ENCODE results near the gene RAX2.

Gene RAX2

DNA sequence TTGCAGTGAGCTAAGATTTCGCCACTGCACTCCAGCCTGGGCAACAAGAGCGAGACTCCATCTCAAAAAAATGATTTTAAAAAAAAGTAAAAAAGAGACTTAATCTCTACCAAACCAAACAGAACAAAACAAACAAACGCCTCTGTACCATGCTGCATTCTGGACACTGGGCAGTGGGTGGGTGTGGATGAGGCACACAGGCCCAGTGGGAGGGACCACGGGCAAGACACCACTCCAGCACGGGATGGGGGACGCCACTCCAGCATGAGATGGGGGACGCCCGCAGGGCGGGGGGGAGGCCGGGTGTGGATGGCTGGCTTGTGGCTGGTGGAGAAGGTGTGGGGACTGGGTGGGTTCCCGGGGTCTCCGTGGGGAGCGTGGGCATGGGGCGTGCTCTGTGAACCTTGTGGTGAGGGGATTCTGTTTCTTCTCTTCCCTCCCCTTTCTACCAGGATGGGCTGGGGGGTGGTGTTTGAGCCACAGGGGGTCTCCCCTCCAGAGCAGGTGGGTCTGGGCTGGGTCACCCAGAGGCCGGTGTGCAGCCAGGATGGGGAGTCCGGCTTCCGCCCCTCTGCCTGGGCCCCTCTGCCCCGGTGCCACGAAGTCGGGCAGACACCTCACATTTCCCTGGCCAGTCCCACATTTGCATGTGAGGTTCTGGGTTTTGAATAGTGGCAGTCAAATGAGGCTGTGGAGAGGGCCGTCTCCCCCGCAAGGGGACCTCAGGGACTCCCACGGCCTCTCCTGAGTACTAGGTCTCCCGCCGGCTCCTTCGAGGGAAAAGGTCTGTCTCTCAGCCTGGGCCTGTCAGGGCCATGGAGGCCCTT, 38.1 kb upstream of the RAX2 start:
- H3K9me3 ChIP-seq (ENCODE audit: insufficient read depth, low read depth, low read length), result no peaks in the 10 kb centered on the region; the same call in 1 of the 2 replicates
- no peak overlapping the region for H3K27ac ChIP-seq (ENCODE audit: low read length)
- no peak overlapping the region for H3K9ac ChIP-seq (ENCODE audit: low read depth, low read length)
- H3K36me3 ChIP-seq (ENCODE audit: insufficient read depth, low read depth, low read length), result no peaks in the 10 kb centered on the region
- H3K4me1 ChIP-seq (ENCODE audit: insufficient read depth, low read length), result no peaks in the 10 kb centered on the region
- H3K4me3 ChIP-seq (ENCODE audit: low read length), result no peak overlapping the region
- H3K27me3 ChIP-seq (ENCODE audit: insufficient read depth, low read length), result no peaks in the 10 kb centered on the region

DNA sequence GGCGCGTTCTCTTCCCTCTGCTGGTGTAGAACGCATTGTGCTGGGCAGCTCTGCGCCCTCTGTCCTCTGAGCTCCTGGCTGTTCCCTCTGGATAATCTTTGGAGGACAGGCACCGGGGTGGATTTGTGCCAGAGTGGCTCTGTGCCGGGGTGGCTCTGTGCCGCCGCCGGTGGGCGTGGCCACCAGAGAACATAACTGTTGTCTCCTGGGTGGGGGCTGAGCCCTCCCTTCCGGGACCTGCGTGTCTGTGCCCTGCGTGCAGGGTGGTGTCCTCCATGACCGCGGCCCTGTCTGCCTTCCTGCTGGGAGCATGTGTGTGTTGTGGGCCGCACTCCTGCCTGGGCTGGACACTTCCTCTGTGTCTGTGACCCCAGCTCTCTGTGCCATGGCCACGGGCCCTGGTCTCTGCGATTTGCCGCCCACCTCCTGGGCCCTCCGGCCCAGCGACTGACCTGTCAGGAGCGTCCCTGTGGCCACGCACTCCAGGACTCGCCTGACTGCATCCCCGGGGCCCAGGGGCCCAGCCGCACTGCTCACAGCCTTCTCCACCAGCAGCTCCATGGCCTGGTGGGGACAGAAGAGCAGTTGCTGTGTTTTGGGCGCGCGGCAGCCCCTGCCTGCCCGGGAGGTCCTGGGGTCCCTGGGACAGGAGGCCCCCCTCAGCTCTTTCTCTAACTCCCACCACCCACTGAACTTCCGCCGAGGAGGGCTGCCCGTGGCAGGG, 36.6 kb upstream of the RAX2 start:
- Histone ChIP-seq H3K4me3 (ENCODE audit: low read length) (no peak overlapping the region), H3K27me3 (ENCODE audit: insufficient read depth, low read length) (no peaks in the 10 kb centered on the region), H3K27ac (ENCODE audit: low read length) (no peak overlapping the region), H3K36me3 (ENCODE audit: insufficient read depth, low read depth, low read length) (no peaks in the 10 kb centered on the region), H3K4me1 (ENCODE audit: insufficient read depth, low read length) (no peaks in the 10 kb centered on the region), H3K9me3 (ENCODE audit: insufficient read depth, low read depth, low read length) (no peaks in the 10 kb centered on the region; the same call in 1 of the 2 replicates), H3K9ac (ENCODE audit: low read depth, low read length) (no peak overlapping the region)

DNA sequence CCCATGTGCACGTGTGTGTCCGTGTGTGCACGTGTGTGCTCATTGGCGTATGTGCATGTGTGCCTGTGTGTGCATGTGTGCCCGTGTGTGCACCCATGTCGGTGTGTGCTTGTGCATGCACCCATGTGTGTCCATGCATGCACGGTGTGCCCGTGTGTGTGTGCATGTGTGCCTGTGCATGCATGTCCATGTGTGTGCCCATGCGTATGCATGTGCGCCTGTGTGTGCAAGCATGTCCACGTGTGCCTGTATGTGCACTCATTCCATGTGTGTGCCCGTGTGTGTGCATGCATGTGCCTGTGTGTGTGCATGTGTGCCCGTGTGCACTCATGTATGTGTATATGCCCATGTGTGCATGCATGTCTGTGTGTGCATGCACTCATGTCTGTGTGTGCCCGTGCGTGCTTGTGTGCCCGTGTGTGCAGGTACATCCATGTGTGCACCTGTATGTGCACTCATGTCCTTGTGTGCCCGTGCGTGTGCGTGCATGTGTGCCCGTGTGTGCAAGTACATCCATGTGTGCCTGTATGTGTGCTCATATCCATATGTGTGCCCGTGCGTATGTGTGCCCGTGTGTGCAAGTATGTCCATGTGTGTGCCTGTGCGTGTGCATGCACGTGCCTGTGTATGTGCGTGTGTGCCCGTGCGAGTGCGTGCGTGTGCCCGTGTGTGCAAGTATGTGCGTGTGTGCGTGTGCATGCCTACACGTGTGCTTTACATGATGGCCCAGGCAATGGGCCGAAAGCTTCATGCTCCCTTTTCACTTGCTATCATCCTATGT, 35.7 kb upstream of the RAX2 start:
- no peak overlapping the region for H3K27ac ChIP-seq (ENCODE audit: low read length)
- H3K27me3 ChIP-seq (ENCODE audit: insufficient read depth, low read length), result peaks cover 4% of the 10 kb centered on the region; the same call in 1 of the 2 replicates
- H3K36me3 ChIP-seq (ENCODE audit: insufficient read depth, low read depth, low read length), result no peaks in the 10 kb centered on the region
- no peaks in the 10 kb centered on the region; the same call in 1 of the 2 replicates for H3K9me3 ChIP-seq (ENCODE audit: insufficient read depth, low read depth, low read length)
- no peaks in the 10 kb centered on the region for H3K4me1 ChIP-seq (ENCODE audit: insufficient read depth, low read length)
- no peak overlapping the region for H3K9ac ChIP-seq (ENCODE audit: low read depth, low read length)
- no peak overlapping the region for H3K4me3 ChIP-seq (ENCODE audit: low read length)

DNA sequence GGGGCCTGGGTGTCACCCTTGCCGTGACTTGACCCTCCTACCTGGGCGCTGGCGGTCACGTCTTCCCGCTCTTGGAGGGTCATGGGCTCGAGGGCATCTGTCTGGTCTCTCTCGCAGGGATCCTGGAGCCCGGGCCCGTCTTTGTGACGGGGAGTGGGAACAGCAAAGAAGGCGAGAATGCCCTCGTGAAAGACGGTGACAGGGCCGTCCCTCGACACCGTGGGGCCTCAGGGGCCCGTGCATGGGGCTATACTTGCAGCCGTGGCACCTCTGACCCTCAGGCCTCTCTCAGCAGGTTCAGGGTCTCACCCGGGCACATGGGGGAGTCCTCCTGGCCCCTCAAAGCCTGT, 35.1 kb upstream of the RAX2 start:
- Histone ChIP-seq H3K9ac (ENCODE audit: low read depth, low read length) (no peak overlapping the region), H3K27me3 (ENCODE audit: insufficient read depth, low read length) (peaks cover 10% of the 10 kb centered on the region), H3K4me1 (ENCODE audit: insufficient read depth, low read length) (no peaks in the 10 kb centered on the region), H3K36me3 (ENCODE audit: insufficient read depth, low read depth, low read length) (no peaks in the 10 kb centered on the region), H3K27ac (ENCODE audit: low read length) (no peak overlapping the region), H3K4me3 (ENCODE audit: low read length) (no peak overlapping the region), H3K9me3 (ENCODE audit: insufficient read depth, low read depth, low read length) (no peaks in the 10 kb centered on the region; the same call in 1 of the 2 replicates)

DNA sequence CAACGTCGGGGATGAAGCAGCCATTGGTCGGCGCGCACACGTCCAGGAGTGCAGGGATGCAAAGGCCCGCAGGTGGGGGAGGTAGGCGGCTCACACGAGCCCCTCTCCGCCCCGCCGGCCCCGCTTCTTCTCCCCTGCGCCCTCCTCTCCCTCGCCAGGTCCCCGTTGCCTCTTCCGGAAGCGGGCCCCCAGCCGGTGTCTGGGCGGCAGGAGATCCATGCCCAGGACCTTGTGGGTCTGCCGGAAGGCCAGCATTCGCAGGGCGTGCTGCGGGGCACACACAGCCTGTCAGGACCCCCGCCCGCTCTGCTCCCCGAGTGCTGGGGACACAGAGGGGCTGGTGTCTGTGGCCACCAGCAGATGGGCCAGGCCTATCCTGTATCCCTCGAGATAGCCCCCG, 33.8 kb upstream of the RAX2 start:
- Histone ChIP-seq H3K36me3 (ENCODE audit: insufficient read depth, low read depth, low read length) (no peaks in the 10 kb centered on the region), H3K4me3 (ENCODE audit: low read length) (no peak overlapping the region), H3K9ac (ENCODE audit: low read depth, low read length) (no peak overlapping the region), H3K9me3 (ENCODE audit: insufficient read depth, low read depth, low read length) (no peaks in the 10 kb centered on the region; the same call in 1 of the 2 replicates), H3K4me1 (ENCODE audit: insufficient read depth, low read length) (no peaks in the 10 kb centered on the region), H3K27me3 (ENCODE audit: insufficient read depth, low read length) (peaks cover 23% of the 10 kb centered on the region), H3K27ac (ENCODE audit: low read length) (no peak overlapping the region)

DNA sequence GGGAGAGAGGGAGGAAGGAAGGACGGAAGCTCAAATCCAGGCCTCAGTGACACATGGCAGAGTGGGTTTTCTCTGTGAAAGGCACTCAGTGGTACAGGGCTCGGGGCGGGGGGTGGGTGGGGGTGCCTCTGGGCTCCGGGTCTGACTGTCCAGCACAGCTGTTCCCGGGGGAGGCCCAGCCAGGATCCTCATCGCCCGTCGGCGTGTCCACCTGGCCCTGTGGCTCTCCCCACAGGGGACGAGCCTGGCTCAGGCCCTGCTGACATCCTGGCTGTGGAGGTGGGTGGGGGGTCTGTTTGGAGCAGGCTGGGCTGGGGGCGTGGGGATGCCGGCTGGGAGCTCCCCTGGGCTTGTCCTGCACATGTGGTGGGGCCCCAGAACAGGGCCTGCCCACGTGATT, 32.4 kb upstream of the RAX2 start:
- Histone ChIP-seq H3K9ac (ENCODE audit: low read depth, low read length) (no peak overlapping the region), H3K36me3 (ENCODE audit: insufficient read depth, low read depth, low read length) (no peaks in the 10 kb centered on the region), H3K4me3 (ENCODE audit: low read length) (no peak overlapping the region), H3K27me3 (ENCODE audit: insufficient read depth, low read length) (peaks cover 33% of the 10 kb centered on the region), H3K27ac (ENCODE audit: low read length) (no peak overlapping the region), H3K9me3 (ENCODE audit: insufficient read depth, low read depth, low read length) (no peaks in the 10 kb centered on the region; the same call in 1 of the 2 replicates), H3K4me1 (ENCODE audit: insufficient read depth, low read length) (no peaks in the 10 kb centered on the region)

DNA sequence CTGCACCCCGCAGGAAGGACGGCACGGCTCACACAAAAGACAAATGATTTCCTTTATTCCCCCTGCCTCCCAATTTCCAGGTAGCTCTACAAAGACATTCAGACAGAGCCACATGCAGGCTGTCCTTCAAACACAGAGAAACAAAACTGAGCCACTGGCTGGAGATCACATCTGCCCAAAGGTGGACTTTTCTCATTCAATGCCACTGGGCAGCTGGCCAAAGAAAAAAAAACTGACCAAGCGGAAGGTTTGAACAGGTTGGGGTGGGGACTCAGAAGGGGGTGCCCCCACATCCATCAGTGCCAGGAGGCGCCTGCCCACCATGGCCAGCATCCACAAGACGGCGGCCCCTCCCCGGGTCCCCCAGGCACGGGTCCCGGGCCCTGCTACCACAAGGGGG, 32.0 kb upstream of the RAX2 start:
- H3K27ac ChIP-seq (ENCODE audit: low read length), result no peak overlapping the region

DNA sequence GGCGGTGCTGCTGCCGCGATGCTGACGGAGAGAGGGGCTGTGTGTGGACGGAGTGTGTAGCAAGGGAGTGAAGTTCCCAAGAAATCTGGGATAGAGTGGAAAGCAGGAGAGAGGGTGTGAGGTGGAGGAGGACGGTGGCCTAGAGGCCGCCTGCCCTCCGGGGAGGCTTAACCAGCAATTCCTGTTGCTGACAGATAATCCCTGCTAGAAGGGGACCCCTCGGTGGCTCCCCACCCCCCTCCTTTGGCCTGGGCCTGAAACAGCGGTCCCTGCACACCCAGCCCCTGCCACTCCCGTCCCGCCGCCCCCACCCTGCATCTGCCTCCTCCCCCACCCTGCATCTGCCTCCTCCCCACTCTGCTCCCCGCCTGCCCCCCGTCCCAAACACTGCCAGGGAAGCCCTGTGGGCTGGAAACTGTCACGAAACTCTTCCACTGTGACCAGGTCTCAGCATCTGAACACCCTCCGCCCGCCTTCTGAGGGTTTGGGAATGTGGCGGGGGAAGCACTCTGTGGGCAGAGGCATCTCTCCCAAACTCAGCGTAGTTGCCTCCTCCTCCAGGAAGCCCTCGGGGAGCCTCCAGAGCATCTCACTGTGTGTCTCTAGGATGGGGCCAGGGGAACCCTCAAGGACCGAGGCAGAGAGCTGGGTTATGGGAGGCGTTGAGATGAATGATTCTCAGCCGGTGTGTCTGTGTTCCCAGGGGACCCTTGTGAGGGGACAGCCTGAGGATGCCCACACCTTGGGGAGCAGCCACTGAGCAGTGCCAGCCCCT, 31.3 kb upstream of the RAX2 start:
- no peaks in the 10 kb centered on the region for H3K4me1 ChIP-seq (ENCODE audit: insufficient read depth, low read length)
- no peak overlapping the region for H3K27ac ChIP-seq (ENCODE audit: low read length)
- H3K9me3 ChIP-seq (ENCODE audit: insufficient read depth, low read depth, low read length), result no peaks in the 10 kb centered on the region; the same call in 1 of the 2 replicates
- H3K4me3 ChIP-seq (ENCODE audit: low read length), result no peak overlapping the region
- H3K27me3 ChIP-seq (ENCODE audit: insufficient read depth, low read length), result peaks cover 33% of the 10 kb centered on the region
- H3K9ac ChIP-seq (ENCODE audit: low read depth, low read length), result no peak overlapping the region
- H3K36me3 ChIP-seq (ENCODE audit: insufficient read depth, low read depth, low read length), result no peaks in the 10 kb centered on the region

More for the DNA sequence above, 32.0 kb upstream of the RAX2 start:
- H3K9ac ChIP-seq (ENCODE audit: low read depth, low read length), result no peak overlapping the region
- no peaks in the 10 kb centered on the region for H3K36me3 ChIP-seq (ENCODE audit: insufficient read depth, low read depth, low read length)
- H3K27me3 ChIP-seq (ENCODE audit: insufficient read depth, low read length), result peaks cover 33% of the 10 kb centered on the region
- no peaks in the 10 kb centered on the region for H3K4me1 ChIP-seq (ENCODE audit: insufficient read depth, low read length)
- no peak overlapping the region for H3K4me3 ChIP-seq (ENCODE audit: low read length)
- H3K9me3 ChIP-seq (ENCODE audit: insufficient read depth, low read depth, low read length), result no peaks in the 10 kb centered on the region; the same call in 1 of the 2 replicates

DNA sequence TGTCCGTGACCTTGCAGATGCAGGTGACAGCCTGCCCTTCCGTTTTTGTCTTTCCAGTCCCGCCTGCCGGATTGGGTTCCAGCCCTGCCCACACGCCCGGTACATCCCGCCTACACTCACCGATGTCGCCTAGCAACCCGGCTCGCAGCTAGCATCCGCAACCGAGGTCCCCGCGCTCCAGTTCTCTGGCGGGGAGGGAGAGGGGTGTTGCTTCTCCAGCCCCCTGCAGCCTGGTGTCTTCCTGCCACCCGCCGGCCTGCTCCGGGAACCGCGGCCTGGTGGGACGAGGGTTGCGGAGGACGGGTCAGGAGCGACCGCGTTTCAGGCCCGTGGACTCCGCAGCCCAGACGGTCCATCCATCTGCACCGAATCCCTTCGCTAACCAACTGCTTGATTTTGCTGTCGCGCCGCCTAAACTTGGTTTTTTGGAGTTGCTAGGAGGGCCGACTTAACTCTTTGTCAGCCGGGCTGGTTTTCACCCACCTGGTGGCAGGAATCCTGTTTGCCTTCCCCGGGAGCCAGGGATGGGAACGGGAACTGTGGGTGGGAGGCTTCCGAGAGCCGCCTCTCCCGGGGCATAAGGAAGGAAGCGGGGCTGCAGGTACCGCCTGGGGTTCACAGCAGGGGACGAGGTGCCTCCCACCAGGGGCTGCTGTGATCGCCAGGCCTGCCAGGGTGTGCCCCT, 29.5 kb upstream of the RAX2 start:
- Histone ChIP-seq H3K4me3 (ENCODE audit: low read length) (peak overlapping the region; percentile 67), H3K9ac (ENCODE audit: low read depth, low read length) (no peak overlapping the region), H3K4me1 (ENCODE audit: insufficient read depth, low read length) (no peaks in the 10 kb centered on the region), H3K36me3 (ENCODE audit: insufficient read depth, low read depth, low read length) (no peaks in the 10 kb centered on the region), H3K27me3 (ENCODE audit: insufficient read depth, low read length) (peaks cover 33% of the 10 kb centered on the region), H3K27ac (ENCODE audit: low read length) (no peak overlapping the region), H3K9me3 (ENCODE audit: insufficient read depth, low read depth, low read length) (peaks cover 4% of the 10 kb centered on the region; the same call in 1 of the 2 replicates)

DNA sequence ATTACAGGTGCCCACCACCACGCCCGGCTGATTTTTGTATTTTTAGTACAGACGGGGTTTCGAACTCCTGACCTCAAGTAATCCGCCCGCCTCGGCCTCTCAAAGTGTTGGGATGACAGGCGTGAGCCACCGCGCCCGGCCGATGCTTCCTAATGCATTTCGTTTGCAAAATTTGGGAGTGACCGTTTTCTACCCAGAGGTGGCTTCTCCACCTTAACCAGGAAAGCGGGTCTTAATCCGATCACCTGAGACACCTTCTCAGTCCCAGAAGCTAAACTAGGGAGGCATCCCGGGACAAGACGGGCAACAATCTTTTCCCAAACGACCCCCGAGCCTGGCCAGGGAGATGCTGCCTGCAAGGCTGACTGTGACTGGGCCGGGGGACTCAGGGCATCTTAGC, 29.0 kb upstream of the RAX2 start:
- Histone ChIP-seq H3K4me3 (ENCODE audit: low read length) (peak overlapping the region; percentile 67), H3K27me3 (ENCODE audit: insufficient read depth, low read length) (peaks cover 33% of the 10 kb centered on the region)

More for the DNA sequence above, 29.0 kb upstream of the RAX2 start:
- H3K4me1 ChIP-seq (ENCODE audit: insufficient read depth, low read length), result no peaks in the 10 kb centered on the region
- no peak overlapping the region for H3K27ac ChIP-seq (ENCODE audit: low read length)
- H3K36me3 ChIP-seq (ENCODE audit: insufficient read depth, low read depth, low read length), result no peaks in the 10 kb centered on the region
- peaks cover 6% of the 10 kb centered on the region; the same call in 1 of the 2 replicates for H3K9me3 ChIP-seq (ENCODE audit: insufficient read depth, low read depth, low read length)
- no peak overlapping the region for H3K9ac ChIP-seq (ENCODE audit: low read depth, low read length)
